Activated B cell treated with CpG ODN at 0.5 μM for 24 hours (primary cell): Measurements from ENCODE around the gene STEAP2. TPM values are rescaled to one million over a fixed set of nuclear protein-coding genes. Genes with fewer than 3 reads are reported as not detected.

Source experiments
- ATAC-seq: fragments of 200-7000 bp; cut with Tn5 transposase; one replicate; pipeline ENCODE4 v1.10.0; 2021; ENCODE audit warnings: low read depth, mild to moderate bottlenecking, moderate library complexity
- CTCF ChIA-PET: fragments of 350-600 bp; sonication (Branson Sonifier 250); formaldehyde crosslinking; loops from one replicate; lab custom pipeline; 2021; ENCODE audit warnings: antibody characterized with exemption; lab: Charles Lee
- POLR2A ChIA-PET: fragments of 350-600 bp; sonication (Branson Sonifier 250); formaldehyde crosslinking; loops from one replicate; lab custom pipeline; 2021; ENCODE audit warnings: antibody characterized with exemption; lab: Charles Lee
- DNase-seq: peaks from one replicate; pipeline ENCODE4 v3.0.0; 2022
- H3K27ac Mint-ChIP-seq: one replicate; pipeline ENCODE4 v1.8.0; 2020; ENCODE audit warnings: mixed read lengths
- H3K27me3 Mint-ChIP-seq: one replicate; pipeline ENCODE4 v1.8.0; 2021; ENCODE audit warnings: mixed read lengths
- H3K36me3 Mint-ChIP-seq: one replicate; pipeline ENCODE4 v1.8.0; 2021; ENCODE audit warnings: low read depth, mixed read lengths
- H3K4me1 Mint-ChIP-seq: one replicate; pipeline ENCODE4 v1.8.0; 2021; ENCODE audit warnings: mixed read lengths
- H3K4me3 Mint-ChIP-seq: one replicate; pipeline ENCODE4 v1.8.0; 2020; ENCODE audit warnings: mild to moderate bottlenecking, mixed read lengths
- H3K9me3 Mint-ChIP-seq: one replicate; pipeline ENCODE4 v1.8.0; 2020; ENCODE audit warnings: mixed read lengths
- CTCF ChIP-seq: fragments of 200-600 bp; IDR thresholded peaks from one replicate; pipeline ENCODE4 v1.8.0; 2022; ENCODE audit warnings: antibody characterized with exemption, mild to moderate bottlenecking
- intact Hi-C: fragments of 100-400 bp; cut with micrococcal nuclease; formaldehyde crosslinking; loops from one replicate; pipeline ENCODE4 v1.15.1; 2024
- total RNA-seq: library from RNA; stranded (reverse); gene quantifications from 2 replicates; pipeline ENCODE4 v1.2.3, GENCODE V29; 2022

The STEAP2 gene
- total RNA-seq, 1 donor from 2014 or later = not detected

- DNase-seq = no peak
- Mint-ChIP-seq H3K4me1 (no peaks in the 10 kb centered on the region), H3K36me3 (no peaks in the 10 kb centered on the region), H3K4me3 (no peak overlapping the region), H3K9me3 (no peaks in the 10 kb centered on the region), H3K27me3 (no peaks in the 10 kb centered on the region), H3K27ac (no peak overlapping the region)
- POLR2A ChIA-PET = no interaction called here
- CTCF ChIA-PET = no interaction called here
- TF ChIP-seq CTCF = no peak
- intact Hi-C loops = no loop called here
- no peak for ATAC-seq
These were observed 60.2 kb downstream of the STEAP2 start for GRCh38 chr7:90271753-90272152.

GRCh38 chr7:90272242-90272641 is 60.7 kb downstream of the STEAP2 start:
- Mint-ChIP-seq H3K4me3 (no peak overlapping the region), H3K36me3 (no peaks in the 10 kb centered on the region), H3K9me3 (no peaks in the 10 kb centered on the region), H3K27ac (no peak overlapping the region), H3K27me3 (no peaks in the 10 kb centered on the region), H3K4me1 (no peaks in the 10 kb centered on the region)
- ATAC-seq (no peak), DNase-seq (no peak)
- intact Hi-C loops = no loop called here
- POLR2A ChIA-PET = no interaction called here
- TF ChIP-seq CTCF = no peak
- CTCF ChIA-PET = no interaction called here

GRCh38 chr7:90274161-90274560 is 62.6 kb downstream of the STEAP2 start:
- POLR2A ChIA-PET = no interaction called here
- Mint-ChIP-seq H3K4me1 (no peaks in the 10 kb centered on the region), H3K27ac (no peak overlapping the region), H3K27me3 (no peaks in the 10 kb centered on the region), H3K36me3 (no peaks in the 10 kb centered on the region), H3K4me3 (no peak overlapping the region), H3K9me3 (no peaks in the 10 kb centered on the region)
- intact Hi-C loops = no loop called here
- ATAC-seq (no peak), DNase-seq (no peak)
- no peak for TF ChIP-seq CTCF
- CTCF ChIA-PET = interaction anchor here (1.4 kb wide), 1 partner anchor 10 kb away, joined by 4 read pairs; no protein-coding TSS in a partner anchor

GRCh38 chr7:90276033-90276728 is 64.6 kb downstream of the STEAP2 start:
- DNase-seq = no peak
- H3K9me3 Mint-ChIP-seq = no peaks in the 10 kb centered on the region
- no peak for ATAC-seq
- POLR2A ChIA-PET = interaction anchor here (0.6 kb wide), 1 partner anchor 32 kb away, joined by 3 read pairs; no protein-coding TSS in a partner anchor
- no peaks in the 10 kb centered on the region for H3K27me3 Mint-ChIP-seq
- CTCF ChIA-PET = no interaction called here
- no peak overlapping the region for H3K4me3 Mint-ChIP-seq
- intact Hi-C loops = no loop called here
- H3K36me3 Mint-ChIP-seq = no peaks in the 10 kb centered on the region
- TF ChIP-seq CTCF = no peak
- H3K4me1 Mint-ChIP-seq = no peaks in the 10 kb centered on the region
- H3K27ac Mint-ChIP-seq = no peak overlapping the region

Other genes starting within 250 kb of the STEAP2 start
- 0.80 and 0.86 TPM in 2 replicates for gene STEAP1, start 57.3 kb upstream of the STEAP2 start, total RNA-seq
- 0.62 TPM in 1 of 2 replicates, not detected in the other for gene CFAP69, start 33.4 kb downstream of the STEAP2 start, total RNA-seq
- gene FAM237B, start 109.6 kb downstream of the STEAP2 start, total RNA-seq = not detected in 2 replicates
- 28.8 and 29.5 TPM in 2 replicates for gene GTPBP10, start 135.0 kb downstream of the STEAP2 start, total RNA-seq
- 6.2 and 9.0 TPM in 2 replicates for gene CLDN12, start 191.7 kb downstream of the STEAP2 start, total RNA-seq